Subcutaneous abdominal adipose tissue (tissue), 5 donors: ENCODE results near the gene IKZF5.

Source experiments
- H3K27ac ChIP-seq: one replicate; pipeline ENCODE4 v1.7.0; 2013; ENCODE audit warnings: low read depth, mild to moderate bottlenecking, inconsistent platforms, low read length, moderate library complexity
- H3K27me3 ChIP-seq, 5 donors: one replicate each; pipeline ENCODE4 v1.7.0; 2013; ENCODE audit warnings: low read length in 5 of 5, inconsistent platforms in 1 of 5; ENCODE audit not compliant: control insufficient read depth in 5 of 5, insufficient read depth in 4 of 5
- H3K36me3 ChIP-seq, 5 donors: one replicate each; pipeline ENCODE4 v1.7.0; 2013; ENCODE audit warnings: low read length in 5 of 5; ENCODE audit not compliant: control insufficient read depth in 5 of 5, insufficient read depth in 5 of 5
- H3K4me1 ChIP-seq, 5 donors: one replicate each; pipeline ENCODE4 v1.7.0; 2013; ENCODE audit warnings: low read length in 5 of 5, mild to moderate bottlenecking in 3 of 5, moderate library complexity in 1 of 5; ENCODE audit not compliant: control insufficient read depth in 5 of 5, insufficient read depth in 5 of 5
- H3K4me3 ChIP-seq, 5 donors: one replicate each; pipeline ENCODE4 v1.7.0; 2013; ENCODE audit warnings: low read length in 5 of 5, low read depth in 1 of 5
- H3K9ac ChIP-seq, 5 donors: one replicate each; pipeline ENCODE4 v1.7.0; 2013; ENCODE audit warnings: low read length in 5 of 5, mild to moderate bottlenecking in 4 of 5, moderate library complexity in 3 of 5
- H3K9me3 ChIP-seq, 5 donors: one replicate each; pipeline ENCODE4 v1.7.0; 2013; ENCODE audit warnings: low read length in 5 of 5; ENCODE audit not compliant: control insufficient read depth in 5 of 5
- donor health status: healthy.
- donor health status: healthy.
- donor health status: healthy.
- donor health status: healthy.
- donor health status: healthy.

Gene IKZF5

GRCh38 chr10:123034332-123034731 lies 25.7 kb upstream of the IKZF5 start:
- no peaks in the 10 kb centered on the region for H3K27me3 ChIP-seq
- no peaks in the 10 kb centered on the region for H3K4me1 ChIP-seq
- H3K36me3 ChIP-seq = peaks cover 4 to 27% (median 18%) of the 10 kb centered on the region in 5 donors

GRCh38 chr10:123031124-123031523 lies 22.5 kb upstream of the IKZF5 start:
- Histone ChIP-seq H3K27me3 (no peaks in the 10 kb centered on the region), H3K36me3 (peaks cover 0 to 10% (median 6%) of the 10 kb centered on the region in 5 donors), H3K9me3 (no peaks in the 10 kb centered on the region), H3K4me1 (no peaks in the 10 kb centered on the region), H3K4me3 (no peak overlapping the region), H3K27ac (no peak overlapping the region), H3K9ac (no peak overlapping the region)

More at GRCh38 chr10:123034332-123034731, 25.7 kb upstream of the IKZF5 start:
- Histone ChIP-seq H3K4me3 (no peak overlapping the region), H3K27ac (no peak overlapping the region), H3K9ac (no peak overlapping the region), H3K9me3 (no peaks in the 10 kb centered on the region)

GRCh38 chr10:123027861-123028260 lies 19.3 kb upstream of the IKZF5 start:
- no peak overlapping the region for H3K27ac ChIP-seq
- no peak overlapping the region for H3K9ac ChIP-seq
- no peaks in the 10 kb centered on the region for H3K9me3 ChIP-seq
- H3K27me3 ChIP-seq = no peaks in the 10 kb centered on the region
- H3K4me1 ChIP-seq = no peaks in the 10 kb centered on the region
- H3K4me3 ChIP-seq = no peak overlapping the region
- no peaks in the 10 kb centered on the region for H3K36me3 ChIP-seq

- no peaks in the 10 kb centered on the region for H3K4me1 ChIP-seq
- H3K27ac ChIP-seq = no peak overlapping the region
- no peaks in the 10 kb centered on the region for H3K9me3 ChIP-seq
- no peak overlapping the region for H3K9ac ChIP-seq
- no peaks in the 10 kb centered on the region for H3K27me3 ChIP-seq
- H3K36me3 ChIP-seq = no peaks in the 10 kb centered on the region
- H3K4me3 ChIP-seq = no peak overlapping the region
These were observed 17.7 kb upstream of the IKZF5 start for GRCh38 chr10:123026302-123026701.

GRCh38 chr10:123024540-123024939 lies 15.9 kb upstream of the IKZF5 start:
- Histone ChIP-seq H3K27me3 (no peaks in the 10 kb centered on the region), H3K9ac (no peak overlapping the region), H3K9me3 (no peaks in the 10 kb centered on the region), H3K4me3 (no peak overlapping the region), H3K4me1 (peaks cover 0 to 6% (median 0%) of the 10 kb centered on the region in 5 donors), H3K36me3 (no peaks in the 10 kb centered on the region), H3K27ac (no peak overlapping the region)

GRCh38 chr10:123021517-123021916 lies 12.9 kb upstream of the IKZF5 start:
- no peaks in the 10 kb centered on the region for H3K27me3 ChIP-seq
- no peaks in the 10 kb centered on the region for H3K9me3 ChIP-seq
- H3K4me3 ChIP-seq = no peak overlapping the region
- peaks cover 0 to 6% (median 0%) of the 10 kb centered on the region in 5 donors for H3K4me1 ChIP-seq
- no peaks in the 10 kb centered on the region for H3K36me3 ChIP-seq
- no peak overlapping the region for H3K27ac ChIP-seq
- no peak overlapping the region for H3K9ac ChIP-seq

- H3K4me1 ChIP-seq = peaks cover 0 to 6% (median 0%) of the 10 kb centered on the region in 5 donors
- no peaks in the 10 kb centered on the region for H3K36me3 ChIP-seq
- H3K27ac ChIP-seq = no peak overlapping the region
- no peaks in the 10 kb centered on the region for H3K9me3 ChIP-seq
- no peaks in the 10 kb centered on the region for H3K27me3 ChIP-seq
- H3K9ac ChIP-seq = no peak overlapping the region
- no peak overlapping the region for H3K4me3 ChIP-seq
These were observed 11.5 kb upstream of the IKZF5 start for GRCh38 chr10:123019941-123020703.

- peaks cover 0 to 6% (median 0%) of the 10 kb centered on the region in 5 donors for H3K4me1 ChIP-seq
- no peaks in the 10 kb centered on the region for H3K36me3 ChIP-seq
- no peaks in the 10 kb centered on the region for H3K27me3 ChIP-seq
- H3K9me3 ChIP-seq = no peaks in the 10 kb centered on the region
- H3K9ac ChIP-seq = no peak overlapping the region
- H3K4me3 ChIP-seq = no peak overlapping the region
- no peak overlapping the region for H3K27ac ChIP-seq
These were observed 10.7 kb upstream of the IKZF5 start for GRCh38 chr10:123019264-123019663.

- Histone ChIP-seq H3K36me3 (no peaks in the 10 kb centered on the region), H3K4me1 (peaks cover 0 to 6% (median 0%) of the 10 kb centered on the region in 5 donors), H3K9ac (no peak overlapping the region), H3K27ac (no peak overlapping the region), H3K27me3 (no peaks in the 10 kb centered on the region), H3K4me3 (no peak overlapping the region), H3K9me3 (no peaks in the 10 kb centered on the region)
These were observed 9.9 kb upstream of the IKZF5 start for GRCh38 chr10:123018531-123018930.

GRCh38 chr10:123017421-123018165 lies 9.0 kb upstream of the IKZF5 start:
- H3K36me3 ChIP-seq = no peaks in the 10 kb centered on the region
- no peaks in the 10 kb centered on the region for H3K27me3 ChIP-seq
- no peaks in the 10 kb centered on the region for H3K9me3 ChIP-seq
- no peak overlapping the region for H3K27ac ChIP-seq
- H3K9ac ChIP-seq = no peak overlapping the region
- H3K4me3 ChIP-seq = no peak overlapping the region
- peaks cover 0 to 6% (median 0%) of the 10 kb centered on the region in 5 donors for H3K4me1 ChIP-seq
